GM12878 (cell line): Measurements from ENCODE around the gene MACF1. TPM values are rescaled to one million over a fixed set of nuclear protein-coding genes. Genes with fewer than 3 reads are reported as not detected.

ENCODE experiments used
- ATAC-seq: fragments of 200-7000 bp; cut with Tn5 transposase; 3 replicates; pipeline ENCODE4 v1.9.1; 2020; ENCODE audit warnings: mild to moderate bottlenecking, moderate library complexity
- BruUV-seq: library from RNA; stranded (reverse); fragments of 400-500 nt; replicated peaks from 2 replicates; lab custom pipeline; 2021; lab: Mats Ljungman, UMichigan
- CTCF ChIA-PET: fragments of 300-600 bp; sonication (Branson Sonifier 250); formaldehyde crosslinking; extraction: SDS; loops from one replicate; lab custom pipeline; 2021; ENCODE audit warnings: inconsistent platforms; lab: Yijun Ruan, JAX
- POLR2A ChIA-PET: fragments of 350-600 bp; formaldehyde crosslinking; extraction: SDS; loops from one replicate; lab custom pipeline; 2021; ENCODE audit warnings: inconsistent platforms; lab: Charles Lee
- RAD21 ChIA-PET: fragments of 300-600 bp; sonication (Branson Sonifier 250); formaldehyde crosslinking; loops from one replicate; lab custom pipeline; 2023; ENCODE audit warnings: antibody characterized with exemption; ENCODE audit not compliant: unreplicated experiment; lab: Charles Lee
- SMC1A ChIA-PET: fragments of 300-600 bp; sonication (Branson Sonifier 250); formaldehyde crosslinking; loops from one replicate; lab custom pipeline; 2023; ENCODE audit not compliant: unreplicated experiment, uncharacterized antibody; lab: Charles Lee
- DNase-seq: peaks from one replicate; pipeline ENCODE4 v3.0.0-alpha.2; 2011; ENCODE audit warnings: low read depth, low spot score
- FAIRE-seq: peaks from 3 replicates; lab custom pipeline; 2011; peaks lifted over from hg19 to GRCh38; lab: Jason Lieb, UNC
- H2AFZ ChIP-seq: 2 replicates; pipeline ENCODE4 v1.6.0; 2011; ENCODE audit warnings: low read depth, low read length, control low read depth; ENCODE audit not compliant: control insufficient read depth
- H3K27ac ChIP-seq: 2 replicates; pipeline ENCODE4 v1.5.1; 2011; ENCODE audit warnings: control low read depth; ENCODE audit not compliant: control insufficient read depth, insufficient read depth
- H3K27me3 ChIP-seq, 2 experiments: replicated peaks in 1 of 2; 2 replicates each; pipeline versions ENCODE4 v1.6.0 to v1.6.1; 2011; ENCODE audit warnings: low read length in 1 of 2; ENCODE audit not compliant: control insufficient read depth in 2 of 2, insufficient read depth in 2 of 2
- H3K36me3 ChIP-seq, 2 experiments: 2 replicates each; pipeline ENCODE4 v1.5.1; 2011; ENCODE audit warnings: low read length in 1 of 2; ENCODE audit not compliant: control insufficient read depth in 2 of 2, insufficient read depth in 2 of 2
- H3K4me1 ChIP-seq: 2 replicates; pipeline ENCODE4 v1.6.1; 2011; ENCODE audit warnings: mild to moderate bottlenecking, low read length, moderate library complexity, mixed read lengths; ENCODE audit not compliant: control insufficient read depth, insufficient read depth
- H3K4me2 ChIP-seq: 2 replicates; pipeline ENCODE4 v1.6.0; 2011; ENCODE audit warnings: control low read depth; ENCODE audit not compliant: control insufficient read depth, insufficient read depth
- H3K4me3 ChIP-seq: fragments of 200-600 bp; sonication (generic); 2 replicates; pipeline ENCODE4 v1.5.1; 2016
- H3K79me2 ChIP-seq: 2 replicates; pipeline ENCODE4 v1.6.0; 2011; ENCODE audit warnings: low read length; ENCODE audit not compliant: control insufficient read depth, insufficient read depth
- H3K9ac ChIP-seq: 2 replicates; pipeline ENCODE4 v1.8.0; 2011; ENCODE audit warnings: low read length, control low read depth, mixed read lengths; ENCODE audit not compliant: control insufficient read depth, insufficient read depth
- H3K9me3 ChIP-seq: replicated peaks from 3 replicates; pipeline ENCODE4 v1.5.1; 2011; ENCODE audit warnings: mild to moderate bottlenecking, low read length; ENCODE audit not compliant: control insufficient read depth, insufficient read depth
- H4K20me1 ChIP-seq: 2 replicates; pipeline ENCODE4 v1.6.0; 2011; ENCODE audit not compliant: control insufficient read depth, insufficient read depth
- ATF7 ChIP-seq: fragments of 450-650 bp; IDR thresholded peaks from 2 replicates; pipeline ENCODE4 v1.6.1; 2016; ENCODE audit warnings: low read depth, mild to moderate bottlenecking
- DPF2 ChIP-seq: fragments of 450-650 bp; IDR thresholded peaks from 2 replicates; pipeline ENCODE4 v1.6.1; 2017; ENCODE audit warnings: mild to moderate bottlenecking
- GATAD2B ChIP-seq: fragments of 450-650 bp; conservative IDR thresholded peaks from 2 replicates; pipeline ENCODE4 v1.6.1; 2017; ENCODE audit warnings: low read depth, mild to moderate bottlenecking, moderate library complexity
- IKZF1 ChIP-seq: fragments of 450-650 bp; conservative IDR thresholded peaks from 2 replicates; pipeline ENCODE4 v1.6.1; 2017; ENCODE audit warnings: antibody characterized with exemption, mild to moderate bottlenecking
- IRF4 ChIP-seq: IDR thresholded peaks from 2 replicates; pipeline ENCODE4 v1.6.1; 2011; ENCODE audit warnings: low read depth, low read length
- IRF5 ChIP-seq: fragments of 450-650 bp; IDR thresholded peaks from 2 replicates; pipeline ENCODE4 v1.6.1; 2017; ENCODE audit warnings: borderline replicate concordance
- NBN ChIP-seq: fragments of 450-650 bp; IDR thresholded peaks from 2 replicates; pipeline ENCODE4 v1.6.1; 2016
- NFIC ChIP-seq: IDR thresholded peaks from 2 replicates; pipeline ENCODE4 v1.6.1; 2012; ENCODE audit warnings: low read depth, mild to moderate bottlenecking, inconsistent platforms, low read length, moderate library complexity
- NRF1 ChIP-seq: conservative IDR thresholded peaks from 2 replicates; pipeline ENCODE4 v1.6.1; 2011; ENCODE audit warnings: mild to moderate bottlenecking, low read depth, low read length, improper control_type of control experiment
- PKNOX1 ChIP-seq: fragments of 450-650 bp; IDR thresholded peaks from 2 replicates; pipeline ENCODE4 v1.6.1; 2016; ENCODE audit warnings: mild to moderate bottlenecking
- RUNX3 ChIP-seq: IDR thresholded peaks from 2 replicates; pipeline ENCODE4 v1.6.1; 2012; ENCODE audit warnings: low read length, inconsistent platforms
- SIN3A ChIP-seq: IDR thresholded peaks from 2 replicates; pipeline ENCODE4 v1.6.1; 2012; ENCODE audit warnings: low read depth, low read length, improper control_type of control experiment
- SRF ChIP-seq, 2 experiments: IDR thresholded peaks; 2 replicates each; pipeline ENCODE4 v1.6.1; 2011; ENCODE audit warnings: low read depth in 2 of 2, low read length in 2 of 2, mild to moderate bottlenecking in 1 of 2, moderate library complexity in 1 of 2
- SUZ12 ChIP-seq: fragments of 200-600 bp; sonication (generic); IDR thresholded peaks from one replicate; pipeline ENCODE4 v1.6.1; 2018; ENCODE audit warnings: antibody characterized with exemption, mild to moderate bottlenecking; ENCODE audit not compliant: unreplicated experiment
- WRNIP1 ChIP-seq: IDR thresholded peaks from 2 replicates; pipeline ENCODE4 v1.6.1; 2011; ENCODE audit warnings: low read depth, low read length, improper control_type of control experiment, borderline replicate concordance
- WGBS: methylation state at CpG from one replicate; pipeline ENCODE4 v1.1.6; 2016; ENCODE audit warnings: low lambda C conversion rate; ENCODE audit not compliant: insufficient replicate concordance, insufficient coverage; ENCODE audit errors: missing lambda C conversion rate; 5-methylcytosine and 5-hydroxymethylcytosine counted together
- in situ Hi-C: fragments of 300-500 bp; cut with MboI; formaldehyde crosslinking; loops from 9 replicates; pipeline ENCODE4 v1.14.3; 2018; ENCODE audit warnings: mixed read lengths
- intact Hi-C: fragments of 100-400 bp; cut with micrococcal nuclease; formaldehyde crosslinking; loops from one replicate; pipeline ENCODE4 v1.14.2; 2022; ENCODE audit not compliant: unreplicated experiment
- polyA plus RNA-seq, 11 experiments: library from polyadenylated mRNA; depleted of rRNA in 4 of 11; unstranded in 6 of 11; stranded (reverse) in 5 of 11; fragments of >200 nt; fragmentation: Nextera tagmentation in 4 of 11; fragmentation: Illumina TruSeq in 1 of 11; extraction: Ambion mirVana in 4 of 11; extraction: Trizol in 1 of 11; gene quantifications; 1 replicate in 1 of 11; 2 replicates in 10 of 11; pipeline versions ENCODE4 v1.2.1 to v1.2.3, GENCODE V29; 2011 to 2016; ENCODE audit warnings: inconsistent platforms in 2 of 11, missing spikeins in 2 of 11, low read depth in 1 of 11
- total RNA-seq, 4 experiments: library from RNA; depleted of rRNA in 3 of 4; stranded (reverse); fragments of >200 nt in 3 of 4; fragmentation: Illumina TruSeq in 1 of 4; extraction: Trizol in 1 of 4; gene quantifications; 2 replicates each; pipeline versions ENCODE4 v1.2.1 to v1.2.3, GENCODE V29; 2013 to 2021

The MACF1 gene
- total and polyA plus RNA-seq, 10 of the 15 experiments (the other 5 are each of a cell fraction or from before 2014, with no cell fraction given) = 15.5 to 201 (median 76.9) TPM

GRCh38 chr1:39158327-39159086 lies 46.0 kb upstream of the MACF1 start:
- SMC1A ChIA-PET = interaction anchor here (0.7 to 4.7 kb wide), 17 partner anchors 11 to 374 kb away, joined by 3 to 47 read pairs (median 4); partner anchors contain the start of genes MACF1 and NDUFS5
- no peak overlapping the region for H3K9ac ChIP-seq
- CTCF ChIA-PET = interaction anchor here (0.6 to 4.3 kb wide), 14 partner anchors 9 to 381 kb away, joined by 3 to 48 read pairs (median 4); no protein-coding TSS in a partner anchor
- WGBS = 56% methylated on average over 11 of the region's 11 CpGs
- no peaks in the 10 kb centered on the region for H3K27me3 ChIP-seq
- H3K9me3 ChIP-seq = no peaks in the 10 kb centered on the region
- intact Hi-C loops = no loop called here
- BruUV-seq = no TSS peak
- H3K36me3 ChIP-seq = no peaks in the 10 kb centered on the region
- H3K4me1 ChIP-seq = peaks cover 2% of the 10 kb centered on the region; the same call in 1 of the 2 replicates
- ATAC-seq = peak; percentile 88
- TF ChIP-seq NBN (peak; percentile 83), NRF1 (no peak), NFIC (no peak), IKZF1 (0 out of 2 replicates have a peak, but pooled peaks have one; percentile 24), SRF (IDR thresholded peaks at IDR 0.05; ENCODE audit: low read depth in 2 of 2, low read length in 2 of 2) (no peak), SIN3A (no peak), DPF2 (peak; percentile 43; the same call in 1 of the 2 replicates), PKNOX1 (peak; percentile 48), GATAD2B (peak; percentile 55; the same call in 1 of the 2 replicates), RUNX3 (peak; percentile 12; the same call in 1 of the 2 replicates), SUZ12 (no peak), WRNIP1 (no peak), ATF7 (peak; percentile 98), IRF4 (no peak), IRF5 (no peak)
- TF ChIP-seq, all 136 proteins: peak for 7
- in situ Hi-C loops = no loop called here
- Histone ChIP-seq H3K4me2 (no peak overlapping the region), H3K27ac (no peak overlapping the region), H3K4me3 (no peak overlapping the region), H4K20me1 (peaks cover 2% of the 10 kb centered on the region; the same call in 1 of the 2 replicates), H2AFZ (no peak overlapping the region), H3K79me2 (peaks cover 15% of the 10 kb centered on the region)
- DNase-seq (peak; percentile 37), FAIRE-seq (no peak)
- ChIA-PET RAD21 (interaction anchor here (0.6 to 2.9 kb wide), 9 partner anchors 25 to 102 kb away, joined by 3 to 27 read pairs (median 4); no protein-coding TSS in a partner anchor), POLR2A (interaction anchor here (0.6 to 1.2 kb wide), 7 partner anchors 14 to 114 kb away, joined by 3 to 4 read pairs (median 3); no protein-coding TSS in a partner anchor)
